Measurements from ENCODE around the gene NUDT19. TPM values are rescaled to one million over a fixed set of nuclear protein-coding genes. Genes with fewer than 3 reads are reported as not detected.

The NUDT19 gene
- total RNA-seq (2013): 10.2 TPM
- polyA plus RNA-seq: 1 to 10 TPM; 3.8 to 5.6 (median 4.6) TPM
- 5.0 and 10.9 TPM in 2 replicates for polyA minus RNA-seq
- 4.3 to 10.9 (median 8.9) reads per million in 11 experiments for total RNA-seq

DNA sequence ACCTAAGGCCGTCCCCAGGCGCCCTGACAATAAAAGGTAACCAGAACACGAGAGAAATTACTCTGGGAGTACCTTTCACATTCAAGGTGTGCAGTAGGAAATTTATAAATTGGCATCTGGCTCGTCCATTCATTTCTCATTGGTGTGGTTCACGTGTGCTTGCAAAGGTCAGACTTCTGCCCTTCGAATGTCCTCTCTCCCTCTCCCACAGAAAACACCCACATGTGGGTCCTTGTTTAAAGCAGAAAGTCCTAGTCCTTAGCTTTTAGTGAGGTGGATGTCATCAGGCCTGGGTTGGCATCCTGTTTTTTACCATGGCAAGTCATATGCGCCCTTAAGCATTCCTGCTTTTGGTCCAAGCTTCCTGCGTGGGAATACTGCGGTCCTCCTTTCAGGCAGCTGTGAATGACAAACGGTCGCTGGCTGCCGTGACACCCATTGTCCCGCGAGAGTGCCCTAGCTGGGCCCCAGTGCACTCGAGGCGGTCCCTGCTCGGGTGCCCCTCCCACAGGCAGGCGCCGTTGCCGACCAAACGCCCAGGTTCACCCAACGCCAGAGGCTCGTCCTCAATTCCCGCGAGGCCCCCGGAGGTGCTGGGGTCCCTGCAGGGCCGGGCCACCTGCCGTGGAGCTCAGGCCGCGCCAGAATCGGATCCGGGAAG lies at the start of gene NUDT19:
Gene NUDT19, plus strand, starts transcription at position 531 of the 661 bp plus-strand sequence. CDS start 140 bp downstream, outside the sequence.
- Histone ChIP-seq H3K79me2 (ENCODE audit: insufficient read depth, low read length) (peaks cover 35% of the 10 kb centered on the region), H3K4me3 (replicated peaks in 1 of 3; ENCODE audit: low read depth in 2 of 3, low read length in 3 of 3) (peak within 1 kb of the TSS; percentile 57 to 82 (median 71)), H3K4me2 (replicated peaks; ENCODE audit: extremely low read depth, low read length, poor library complexity, severe bottlenecking) (peak within 1 kb of the TSS; percentile 98), H3K9ac (ENCODE audit: insufficient read depth, low read length, poor library complexity, severe bottlenecking) (peak within 1 kb of the TSS; percentile 82), H3K9me3 (replicated peaks in 1 of 2; ENCODE audit: control insufficient read depth in 1 of 2, insufficient read depth in 1 of 2, low read length in 2 of 2) (no peaks in the 10 kb centered on the region), H3K27me3 (ENCODE audit: control insufficient read depth in 2 of 2, insufficient read depth in 2 of 2, low read length in 2 of 2) (no peaks in the 10 kb centered on the region), H3K27ac (ENCODE audit: low read depth in 1 of 2, low read length in 2 of 2) (peak within 1 kb of the TSS; percentile 74 to 75), H3K36me3 (replicated peaks in 1 of 2; ENCODE audit: control insufficient read depth in 1 of 2, insufficient read depth in 2 of 2, low read length in 2 of 2) (no peaks in the 10 kb centered on the region), H2AFZ (ENCODE audit: insufficient read depth, low read depth, low read length, poor library complexity, severe bottlenecking) (peak within 1 kb of the TSS; percentile 81), H4K20me1 (ENCODE audit: insufficient read depth, low read length) (peaks cover 31% of the 10 kb centered on the region), H3K4me1 (ENCODE audit: control insufficient read depth in 1 of 2, insufficient read depth in 2 of 2, low read length in 2 of 2) (peaks cover 54 to 59% of the 10 kb centered on the region in 2 donors)
- under 1% methylated on average over 26 of the region's 32 CpGs for WGBS (ENCODE audit: insufficient coverage)
- Mint-ChIP-seq H3K9me3 (peaks cover 0 to 11% (median 2%) of the 10 kb centered on the region in 7 donors), H3K4me3 (peak within 1 kb of the TSS; percentile 84 to 95), H3K36me3 (peaks cover 7 to 13% of the 10 kb centered on the region in 2 donors), H3K27ac (peak within 1 kb of the TSS; percentile 82 to 93 (median 87)), H3K27me3 (ENCODE audit: low read depth in 3 of 3) (peaks cover 0 to 1% (median 0%) of the 10 kb centered on the region in 3 donors), H3K4me1 (peaks cover 58% of the 10 kb centered on the region)
- TF ChIP-seq, protein P1, sequence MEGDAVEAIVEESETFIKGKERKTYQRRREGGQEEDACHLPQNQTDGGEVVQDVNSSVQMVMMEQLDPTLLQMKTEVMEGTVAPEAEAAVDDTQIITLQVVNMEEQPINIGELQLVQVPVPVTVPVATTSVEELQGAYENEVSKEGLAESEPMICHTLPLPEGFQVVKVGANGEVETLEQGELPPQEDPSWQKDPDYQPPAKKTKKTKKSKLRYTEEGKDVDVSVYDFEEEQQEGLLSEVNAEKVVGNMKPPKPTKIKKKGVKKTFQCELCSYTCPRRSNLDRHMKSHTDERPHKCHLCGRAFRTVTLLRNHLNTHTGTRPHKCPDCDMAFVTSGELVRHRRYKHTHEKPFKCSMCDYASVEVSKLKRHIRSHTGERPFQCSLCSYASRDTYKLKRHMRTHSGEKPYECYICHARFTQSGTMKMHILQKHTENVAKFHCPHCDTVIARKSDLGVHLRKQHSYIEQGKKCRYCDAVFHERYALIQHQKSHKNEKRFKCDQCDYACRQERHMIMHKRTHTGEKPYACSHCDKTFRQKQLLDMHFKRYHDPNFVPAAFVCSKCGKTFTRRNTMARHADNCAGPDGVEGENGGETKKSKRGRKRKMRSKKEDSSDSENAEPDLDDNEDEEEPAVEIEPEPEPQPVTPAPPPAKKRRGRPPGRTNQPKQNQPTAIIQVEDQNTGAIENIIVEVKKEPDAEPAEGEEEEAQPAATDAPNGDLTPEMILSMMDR (IDR thresholded peaks at IDR 0.05): no peak
- peak; percentile 54 to 65 (median 56) for DNase-seq
- intact Hi-C loops (cut with micrococcal nuclease): loop anchor here in 1 of 2 donors (2.0 to 10.0 kb wide), 2 partner anchors 17 to 683 kb away; partner anchors contain the start of genes ANKRD27, CEBPG and RGS9BP

DNA sequence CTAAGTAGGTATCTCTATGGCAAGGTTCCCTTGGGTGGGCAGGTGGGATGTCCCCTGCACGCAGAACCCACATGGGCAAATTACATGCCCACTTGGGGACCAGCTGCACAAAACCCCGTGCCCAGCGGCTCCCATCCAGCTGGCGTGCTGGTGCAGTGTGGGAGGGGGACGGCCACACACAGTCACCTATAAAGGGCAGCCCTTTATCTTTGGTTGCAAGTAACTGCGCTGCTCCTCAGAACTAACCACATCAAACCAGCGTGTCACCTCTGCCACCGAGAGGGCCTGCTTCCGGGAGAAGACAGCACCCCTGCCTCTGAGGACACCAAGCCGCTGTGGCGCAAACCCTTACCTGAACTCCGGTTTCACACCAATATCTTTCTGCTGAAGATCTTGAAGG lies 48.9 kb upstream of the NUDT19 start:
- Mint-ChIP-seq H3K9me3 (no peaks in the 10 kb centered on the region), H3K4me1 (no peaks in the 10 kb centered on the region), H3K36me3 (peaks cover 79 to 87% of the 10 kb centered on the region in 2 donors), H3K27ac (no peak overlapping the region), H3K27me3 (ENCODE audit: low read depth in 3 of 3) (peaks cover 0 to 3% (median 0%) of the 10 kb centered on the region in 3 donors), H3K4me3 (no peak overlapping the region)
- TF ChIP-seq, protein P1 (IDR thresholded peaks at IDR 0.05): no peak
- H3K27me3 ChIP-seq (ENCODE audit: control insufficient read depth in 2 of 2, insufficient read depth in 2 of 2, low read length in 2 of 2): no peaks in the 10 kb centered on the region
- no peak overlapping the region for H2AFZ ChIP-seq (ENCODE audit: insufficient read depth, low read depth, low read length, poor library complexity, severe bottlenecking)
- H3K27ac ChIP-seq (ENCODE audit: low read depth in 1 of 2, low read length in 2 of 2): no peak overlapping the region
- 98% methylated on average over 5 of the region's 12 CpGs for WGBS (ENCODE audit: insufficient coverage)
- DNase-seq: no peak
- no peaks in the 10 kb centered on the region for H4K20me1 ChIP-seq (ENCODE audit: insufficient read depth, low read length)
- H3K4me1 ChIP-seq (ENCODE audit: control insufficient read depth in 1 of 2, insufficient read depth in 2 of 2, low read length in 2 of 2): no peaks in the 10 kb centered on the region
- no peak overlapping the region for H3K9ac ChIP-seq (ENCODE audit: insufficient read depth, low read length, poor library complexity, severe bottlenecking)
- H3K79me2 ChIP-seq (ENCODE audit: insufficient read depth, low read length): no peaks in the 10 kb centered on the region
- intact Hi-C loops (cut with micrococcal nuclease): no loop called here
- no peaks in the 10 kb centered on the region for H3K9me3 ChIP-seq (replicated peaks in 1 of 2; ENCODE audit: control insufficient read depth in 1 of 2, insufficient read depth in 1 of 2, low read length in 2 of 2)
- no peak overlapping the region for H3K4me3 ChIP-seq (replicated peaks in 1 of 3; ENCODE audit: low read depth in 2 of 3, low read length in 3 of 3)
- H3K36me3 ChIP-seq (replicated peaks in 1 of 2; ENCODE audit: control insufficient read depth in 1 of 2, insufficient read depth in 2 of 2, low read length in 2 of 2): peaks cover 81 to 88% of the 10 kb centered on the region in 2 donors
- H3K4me2 ChIP-seq (replicated peaks; ENCODE audit: extremely low read depth, low read length, poor library complexity, severe bottlenecking): no peak overlapping the region
